ENCODE measurements around the gene RUNX2. TPM values are rescaled to one million over a fixed set of nuclear protein-coding genes. Genes with fewer than 3 reads are reported as not detected.

The RUNX2 gene
- total and polyA plus RNA-seq, 2 of the 8 experiments (the other 6 are each of a cell fraction or from before 2014, with no cell fraction given) = 0.26 to 1.2 TPM

DNA sequence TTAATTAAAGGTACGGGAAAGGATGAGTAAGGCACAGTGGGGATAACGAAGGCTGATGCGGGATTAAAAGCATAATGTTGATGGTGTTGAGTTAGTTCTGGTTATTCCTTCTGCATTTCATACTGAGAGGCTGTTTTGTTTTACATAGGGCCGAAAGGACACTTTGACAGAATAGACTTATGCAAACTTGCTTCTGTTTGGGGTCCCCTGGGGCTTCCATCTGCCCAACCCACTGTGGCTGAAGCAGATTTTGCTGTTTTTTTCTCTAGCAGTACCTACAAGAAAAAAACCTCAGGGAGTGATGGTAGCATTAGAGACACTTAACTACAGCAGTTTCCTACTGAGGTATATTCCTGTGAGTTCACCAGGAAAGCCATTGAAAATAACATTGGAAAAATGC is 185.7 kb downstream of the RUNX2 start:
- H3K9ac ChIP-seq (replicated peaks in 1 of 4; ENCODE audit: extremely low read depth in 1 of 4, low read depth in 3 of 4, low read length in 3 of 4) = no peak overlapping the region
- TF ChIP-seq CTBP2 (IDR thresholded peaks at IDR 0.05; ENCODE audit: borderline replicate concordance, insufficient read depth, insufficient read length, low read length) (no peak), POLR2AphosphoS5 (IDR thresholded peaks at IDR 0.05; ENCODE audit: low read depth, low read length) (no peak), TAF1 (IDR thresholded peaks at IDR 0.05; ENCODE audit: low read depth, low read length) (no peak), TCF12 (IDR thresholded peaks at IDR 0.05; ENCODE audit: low read depth, low read length) (no peak), SIX5 (IDR thresholded peaks at IDR 0.05; ENCODE audit: low read depth, low read length) (no peak), KDM1A (IDR thresholded peaks at IDR 0.05; ENCODE audit: borderline replicate concordance, low read length) (no peak), MAFK (IDR thresholded peaks at IDR 0.05; ENCODE audit: low read depth, low read length) (no peak), CBX8 (IDR thresholded peaks at IDR 0.05; ENCODE audit: borderline replicate concordance, low read depth, low read length) (no peak), YY1 (IDR thresholded peaks at IDR 0.05; ENCODE audit: low read depth, low read length) (no peak), SP4 (IDR thresholded peaks at IDR 0.05; ENCODE audit: low read length) (no peak)

More for the DNA sequence above, 185.7 kb downstream of the RUNX2 start:
- no peak overlapping the region for H3K14ac ChIP-seq (ENCODE audit: insufficient read length)
- no peaks in the 10 kb centered on the region for H3K9me3 ChIP-seq (ENCODE audit: insufficient read depth in 2 of 2, low read depth in 1 of 2, low read length in 1 of 2)
- no peak overlapping the region for H2BK120ac ChIP-seq (replicated peaks; ENCODE audit: low read depth, low read length)
- H4K20me1 ChIP-seq (replicated peaks in 1 of 2; ENCODE audit: control insufficient read depth in 1 of 2, insufficient read depth in 2 of 2, low read length in 2 of 2) = no peaks in the 10 kb centered on the region
- no peak overlapping the region for H3K4ac ChIP-seq (replicated peaks; ENCODE audit: insufficient read length, low read depth, low read length)
- no peak overlapping the region for H3K27ac ChIP-seq (ENCODE audit: low read depth, low read length)
- no peak overlapping the region for H2BK12ac ChIP-seq (ENCODE audit: low read depth, low read length)
- H2AFZ ChIP-seq (ENCODE audit: low read length) = no peak overlapping the region
- H3K23me2 ChIP-seq (ENCODE audit: low read depth, low read length) = no peaks in the 10 kb centered on the region
- no peak for FAIRE-seq
- H3K56ac ChIP-seq (replicated peaks; ENCODE audit: insufficient read length, low read depth, low read length) = no peak overlapping the region
- no peak overlapping the region for H4K5ac ChIP-seq (ENCODE audit: insufficient read length, low read depth, low read length)
- H3K4me1 ChIP-seq (replicated peaks in 1 of 4; ENCODE audit: control insufficient read depth in 3 of 4, insufficient read depth in 4 of 4, low read length in 3 of 4) = peaks cover 2 to 13% (median 11%) of the 10 kb centered on the region in 4 experiments; a peak in 5 of 7 replicates
- no peak overlapping the region for H4K8ac ChIP-seq (ENCODE audit: extremely low read depth, insufficient read depth, low read length)
- ChIA-PET CTCF (ENCODE audit: partially characterized antibody) (interaction anchor here (0.9 kb wide), 1 partner anchor 13 kb away, joined by 3 read pairs; no protein-coding TSS in a partner anchor), POLR2A (ENCODE audit: partially characterized antibody) (no interaction called here)
- no peak overlapping the region for H2AK5ac ChIP-seq (ENCODE audit: low read depth, low read length)
- no peaks in the 10 kb centered on the region for H3K36me3 ChIP-seq (ENCODE audit: control insufficient read depth in 2 of 4, insufficient read depth in 4 of 4, low read length in 3 of 4)
- no peaks in the 10 kb centered on the region for H3K79me2 ChIP-seq (ENCODE audit: control insufficient read depth in 1 of 2, insufficient read depth in 2 of 2, low read length in 2 of 2)
- H3K27me3 ChIP-seq (replicated peaks in 1 of 4; ENCODE audit: control insufficient read depth in 3 of 4, extremely low read depth in 1 of 4, insufficient read depth in 3 of 4, low read length in 3 of 4) = no peaks in the 10 kb centered on the region
- H2BK20ac ChIP-seq (ENCODE audit: low read length) = no peak overlapping the region
- no peak overlapping the region for H4K91ac ChIP-seq (replicated peaks; ENCODE audit: insufficient read length, low read length)
- no peak overlapping the region for H3K23ac ChIP-seq (ENCODE audit: insufficient read length)
- H2BK15ac ChIP-seq (ENCODE audit: low read length) = no peak overlapping the region
- 79% methylated on average over 4 of the region's 4 CpGs; no CpG with 5 or more reads in 1 of the 2 experiments for WGBS, 2 experiments (ENCODE audit: extremely low coverage in 1 of 2, insufficient coverage in 1 of 2, insufficient read length in 1 of 2, insufficient replicate concordance in 2 of 2, low coverage in 1 of 2, low lambda C conversion rate in 2 of 2, missing lambda C conversion rate in 1 of 2)
- no peak overlapping the region for H3K18ac ChIP-seq (ENCODE audit: extremely low read depth, low read length)
- H3K4me2 ChIP-seq (ENCODE audit: insufficient read depth in 1 of 2, low read depth in 2 of 2, low read length in 2 of 2) = 0 out of 4 replicates have a peak overlapping the region, but pooled peaks of 1 of the 2 experiments have one; percentile 10
- DNase-seq (ENCODE audit: low read depth in 1 of 2, low spot score in 2 of 2) = no peak
- H2BK5ac ChIP-seq (ENCODE audit: low read depth, low read length) = no peak overlapping the region
- no peak overlapping the region for H3K4me3 ChIP-seq (ENCODE audit: extremely low read depth in 1 of 4, insufficient read depth in 2 of 4, low read depth in 3 of 4, low read length in 4 of 4)
- H3K79me1 ChIP-seq (ENCODE audit: low read depth, low read length) = no peaks in the 10 kb centered on the region

Data from H1 (cell line).